Stomach (tissue), 9 donors: ENCODE results near the gene MIS18A. TPM values are rescaled to one million over a fixed set of nuclear protein-coding genes. Genes with fewer than 3 reads are reported as not detected.

Experiments
- DNase-seq, 2 donors: peaks; one replicate each; pipeline versions ENCODE4 v3.0.0 to v3.0.0-alpha.2; 2013 to 2019
- H3K27ac ChIP-seq, 5 donors: fragments of 200-600 bp in 4 of 5; sonication (generic) in 4 of 5; one replicate each; pipeline ENCODE4 v1.5.1; 2013 to 2019; ENCODE audit warnings: mild to moderate bottlenecking in 1 of 5, moderate library complexity in 1 of 5
- H3K27me3 ChIP-seq, 3 donors: fragments of 200-600 bp; sonication (generic); one replicate each; pipeline ENCODE4 v1.5.1; 2017 to 2019; ENCODE audit warnings: mixed run types in 1 of 3
- H3K36me3 ChIP-seq, 4 donors: fragments of 200-600 bp; sonication (generic); 1 replicate in 3 of 4; 2 replicates in 1 of 4; pipeline ENCODE4 v1.5.1; 2016 to 2019
- H3K4me1 ChIP-seq, 4 donors: fragments of 200-600 bp; sonication (generic); one replicate each; pipeline ENCODE4 v1.5.1; 2016 to 2019
- H3K4me3 ChIP-seq, 4 donors: fragments of 200-600 bp; sonication (generic) in 3 of 4; one replicate each; pipeline ENCODE4 v1.5.1; 2016 to 2019; ENCODE audit warnings: mild to moderate bottlenecking in 1 of 4
- H3K9me3 ChIP-seq, 4 donors: fragments of 200-600 bp; sonication (generic); one replicate each; pipeline ENCODE4 v1.5.1; 2016 to 2019
- EP300 ChIP-seq: sonication (generic); formaldehyde crosslinking; IDR thresholded peaks from one replicate; pipeline ENCODE4 v1.6.1; 2017; ENCODE audit warnings: antibody characterized with exemption
- POLR2A ChIP-seq, 4 donors: fragments of 450-650 bp; IDR thresholded peaks; one replicate each; pipeline ENCODE4 v1.6.1; 2016; ENCODE audit warnings: antibody characterized with exemption in 4 of 4, control low read depth in 2 of 4, mild to moderate bottlenecking in 1 of 4, moderate library complexity in 1 of 4
- POLR2AphosphoS5 ChIP-seq, 3 donors: sonication (generic); formaldehyde crosslinking; IDR thresholded peaks; one replicate each; pipeline ENCODE4 v1.6.1; 2016; ENCODE audit warnings: antibody characterized with exemption in 3 of 3
- WGBS, 5 donors: extraction: QIAGEN DNeasy Blood & Tissue Kit in 3 of 5; methylation state at CpG; one replicate each; pipeline versions ENCODE4 v1.1.5 to v1.1.7; 2013 to 2018; 5-methylcytosine and 5-hydroxymethylcytosine counted together
- intact Hi-C: fragments of 100-400 bp; cut with DNase I; formaldehyde crosslinking; loops from one replicate; pipeline ENCODE4 v1.15.1; 2023; ENCODE audit warnings: low total_unique reads
- polyA plus RNA-seq, 3 donors: library from polyadenylated mRNA; stranded (reverse); fragments of 200-250 nt; gene quantifications; one replicate each; pipeline ENCODE4 v1.2.3, GENCODE V29; 2013
- total RNA-seq, 5 donors: library from RNA; depleted of rRNA; stranded (reverse); fragments of >200 nt; gene quantifications; one replicate each; pipeline versions ENCODE4 v1.1.0 to v1.2.3, GENCODE V29; 2014 to 2016
- TF ChIP-seq, protein P1 (sequence below), 7 experiments: fragments of 450-650 bp in 4 of 7; fragments of 200-600 bp in 3 of 7; sonication (generic) in 3 of 7; IDR thresholded peaks; one replicate each; pipeline ENCODE4 v1.5.1; 2016 to 2019; ENCODE audit warnings: antibody characterized with exemption in 7 of 7, control low read depth in 2 of 7, mild to moderate bottlenecking in 1 of 7
- donor health status: healthy with polysubstance abuse.
- donor health status: Bipolar disorder and iron deficiency.
- donor health status: healthy.

Gene MIS18A
- total and polyA plus RNA-seq, 8 donors = 1.4 to 10.7 (median 8.0) TPM; not detected in 2

DNA sequence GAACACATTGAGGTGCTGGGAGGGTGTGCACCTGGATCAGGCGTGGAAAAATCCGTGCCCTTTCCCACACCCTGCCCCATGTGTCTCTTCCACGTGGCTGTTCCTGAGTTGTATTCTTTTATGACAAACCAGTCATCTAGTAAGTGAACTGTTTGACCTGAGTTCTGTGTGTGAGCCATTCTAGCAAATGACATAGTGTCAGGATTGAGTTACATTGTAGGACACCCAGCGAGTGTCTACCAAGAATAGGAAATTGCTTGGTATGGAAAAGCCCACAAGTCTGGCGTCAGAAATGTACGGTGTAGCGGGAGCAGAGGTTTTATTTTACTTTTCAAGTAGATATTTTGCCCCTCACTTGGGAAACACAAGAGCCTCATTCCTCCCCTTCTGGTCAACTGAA is 18.6 kb upstream of the MIS18A start:
- no peaks in the 10 kb centered on the region for H3K4me1 ChIP-seq
- no peak for DNase-seq
- intact Hi-C loops = no loop called here
- H3K9me3 ChIP-seq = no peaks in the 10 kb centered on the region
- no peak overlapping the region for H3K4me3 ChIP-seq
- H3K36me3 ChIP-seq = peaks cover 0 to 8% (median 0%) of the 10 kb centered on the region in 4 donors
- no peaks in the 10 kb centered on the region for H3K27me3 ChIP-seq
- TF ChIP-seq POLR2A (IDR thresholded peaks at IDR 0.05) = no peak
- no peak for TF ChIP-seq EP300
- TF ChIP-seq POLR2AphosphoS5 (IDR thresholded peaks at IDR 0.05) = no peak
- TF ChIP-seq, protein P1, sequence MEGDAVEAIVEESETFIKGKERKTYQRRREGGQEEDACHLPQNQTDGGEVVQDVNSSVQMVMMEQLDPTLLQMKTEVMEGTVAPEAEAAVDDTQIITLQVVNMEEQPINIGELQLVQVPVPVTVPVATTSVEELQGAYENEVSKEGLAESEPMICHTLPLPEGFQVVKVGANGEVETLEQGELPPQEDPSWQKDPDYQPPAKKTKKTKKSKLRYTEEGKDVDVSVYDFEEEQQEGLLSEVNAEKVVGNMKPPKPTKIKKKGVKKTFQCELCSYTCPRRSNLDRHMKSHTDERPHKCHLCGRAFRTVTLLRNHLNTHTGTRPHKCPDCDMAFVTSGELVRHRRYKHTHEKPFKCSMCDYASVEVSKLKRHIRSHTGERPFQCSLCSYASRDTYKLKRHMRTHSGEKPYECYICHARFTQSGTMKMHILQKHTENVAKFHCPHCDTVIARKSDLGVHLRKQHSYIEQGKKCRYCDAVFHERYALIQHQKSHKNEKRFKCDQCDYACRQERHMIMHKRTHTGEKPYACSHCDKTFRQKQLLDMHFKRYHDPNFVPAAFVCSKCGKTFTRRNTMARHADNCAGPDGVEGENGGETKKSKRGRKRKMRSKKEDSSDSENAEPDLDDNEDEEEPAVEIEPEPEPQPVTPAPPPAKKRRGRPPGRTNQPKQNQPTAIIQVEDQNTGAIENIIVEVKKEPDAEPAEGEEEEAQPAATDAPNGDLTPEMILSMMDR (IDR thresholded peaks at IDR 0.05) = no peak
- H3K27ac ChIP-seq = no peak overlapping the region
- 93 to 95% (median 93%) methylated on average over 7 of the region's 7 CpGs for WGBS, 5 donors

DNA sequence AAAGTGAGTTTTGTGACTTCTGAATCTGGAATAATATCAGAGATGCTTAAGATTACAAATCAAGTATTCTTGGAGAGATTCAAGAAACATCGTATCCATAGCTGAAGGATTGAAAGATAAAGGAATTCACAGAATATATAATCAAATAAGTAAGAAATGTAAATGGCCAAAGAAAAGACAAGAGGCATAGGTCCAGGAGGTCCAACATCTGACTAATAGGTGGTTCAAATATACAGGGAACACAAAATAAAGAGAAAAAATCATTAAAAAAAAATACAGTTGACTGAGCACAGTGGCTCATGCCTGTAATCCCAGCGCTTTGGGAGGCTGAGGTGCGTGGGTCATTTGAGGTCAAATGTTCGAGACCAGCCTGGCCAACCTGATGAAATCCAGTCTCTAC is 6.6 kb upstream of the MIS18A start:
- Histone ChIP-seq H3K4me1 (no peaks in the 10 kb centered on the region), H3K4me3 (no peak overlapping the region), H3K36me3 (peaks cover 0 to 7% (median 3%) of the 10 kb centered on the region in 4 donors), H3K27ac (no peak overlapping the region), H3K9me3 (no peaks in the 10 kb centered on the region), H3K27me3 (no peaks in the 10 kb centered on the region)
- WGBS, 5 donors = 92 to 98% (median 96%) methylated on average over 4 of the region's 4 CpGs
- intact Hi-C loops = no loop called here
- TF ChIP-seq EP300 (no peak), POLR2AphosphoS5 (IDR thresholded peaks at IDR 0.05) (no peak), POLR2A (IDR thresholded peaks at IDR 0.05) (no peak)
- TF ChIP-seq, protein P1 (IDR thresholded peaks at IDR 0.05) = no peak
- DNase-seq = no peak

DNA sequence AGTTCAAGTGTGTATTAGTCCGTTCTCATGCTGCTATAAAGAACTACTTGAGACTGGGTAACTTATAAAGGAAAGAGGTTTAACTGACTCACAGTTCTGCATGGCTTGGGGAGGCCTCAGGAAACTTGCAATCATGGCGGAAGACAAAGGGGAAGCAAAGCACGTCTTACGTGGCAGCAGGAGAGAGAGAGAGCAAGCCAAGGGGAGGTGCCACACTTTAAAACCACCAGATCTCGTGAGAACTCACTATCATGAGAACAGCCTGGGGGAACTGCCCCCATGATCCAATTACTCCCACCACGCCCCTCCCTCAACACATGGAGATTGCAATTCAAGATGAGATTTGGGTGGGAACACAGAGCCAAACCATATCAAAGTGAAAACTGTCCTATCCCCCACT is 4.1 kb upstream of the MIS18A start:
- intact Hi-C loops = no loop called here
- Histone ChIP-seq H3K27me3 (no peaks in the 10 kb centered on the region), H3K27ac (no peak overlapping the region), H3K9me3 (no peaks in the 10 kb centered on the region), H3K4me3 (no peak overlapping the region), H3K4me1 (peaks cover 5 to 19% (median 16%) of the 10 kb centered on the region in 4 donors), H3K36me3 (peaks cover 0 to 7% (median 3%) of the 10 kb centered on the region in 4 donors)
- 77 to 86% (median 81%) methylated on average over 6 of the region's 6 CpGs for WGBS, 5 donors
- DNase-seq = no peak
- TF ChIP-seq, protein P1 (IDR thresholded peaks at IDR 0.05) = no peak
- TF ChIP-seq POLR2A (IDR thresholded peaks at IDR 0.05) = no peak

DNA sequence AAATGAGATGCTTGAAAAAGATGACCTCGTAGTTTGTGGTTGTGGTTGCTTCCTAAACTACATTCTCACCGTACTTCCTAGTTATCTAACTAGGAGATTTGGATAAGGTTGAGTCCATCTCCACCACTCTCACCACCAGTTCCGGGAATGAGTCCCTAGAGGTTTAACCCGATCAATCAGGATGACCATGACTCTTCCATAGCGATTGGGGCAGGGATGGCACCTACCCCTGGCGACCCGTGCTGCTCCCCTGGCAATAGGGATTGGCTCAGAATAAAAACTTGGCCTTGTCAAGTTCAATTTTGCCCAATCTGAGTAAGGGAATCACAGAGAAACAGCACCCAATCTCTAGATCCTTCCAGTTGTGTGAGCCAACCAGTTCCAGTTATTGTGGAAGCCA is 2.7 kb upstream of the MIS18A start:
- TF ChIP-seq POLR2A (IDR thresholded peaks at IDR 0.05) = no peak
- Histone ChIP-seq H3K27me3 (no peaks in the 10 kb centered on the region), H3K9me3 (no peaks in the 10 kb centered on the region), H3K27ac (no peak overlapping the region), H3K36me3 (peaks cover 0 to 7% (median 3%) of the 10 kb centered on the region in 4 donors), H3K4me1 (peaks cover 5 to 25% (median 21%) of the 10 kb centered on the region in 4 donors), H3K4me3 (no peak overlapping the region)
- WGBS, 5 donors = 90 to 94% (median 91%) methylated on average over 7 of the region's 7 CpGs
- DNase-seq = no peak
- intact Hi-C loops = no loop called here

DNA sequence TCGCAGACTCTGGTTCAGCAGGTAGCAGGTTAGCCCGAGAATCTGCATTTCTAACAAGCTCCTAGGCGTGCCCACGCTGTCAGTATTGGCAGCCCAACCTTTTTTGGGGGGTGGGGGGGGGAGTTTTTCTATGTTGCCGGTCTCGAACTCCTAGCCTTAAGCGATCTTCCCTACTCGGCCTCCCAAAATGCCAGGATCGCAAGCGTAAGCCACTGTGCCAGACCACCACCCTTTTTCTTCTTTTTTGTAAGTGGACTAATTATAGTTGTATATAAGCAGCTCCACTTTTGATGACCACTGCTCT is 480 bp upstream of the MIS18A start:
- peak overlapping the region; percentile 87 to 99 (median 94) for H3K4me3 ChIP-seq
- DNase-seq = no peak
- H3K36me3 ChIP-seq = peaks cover 0 to 7% (median 3%) of the 10 kb centered on the region in 4 donors
- 3 to 8% (median 6%) methylated on average over 10 of the region's 10 CpGs for WGBS, 5 donors
- no peaks in the 10 kb centered on the region for H3K9me3 ChIP-seq
- H3K27me3 ChIP-seq = no peaks in the 10 kb centered on the region
- no peak for TF ChIP-seq EP300
- TF ChIP-seq POLR2A (IDR thresholded peaks at IDR 0.05) = no peak
- TF ChIP-seq POLR2AphosphoS5 (IDR thresholded peaks at IDR 0.05) = no peak
- TF ChIP-seq, protein P1 (IDR thresholded peaks at IDR 0.05) = no peak
- intact Hi-C loops = no loop called here
- peaks cover 5 to 25% (median 21%) of the 10 kb centered on the region in 4 donors for H3K4me1 ChIP-seq
- H3K27ac ChIP-seq = peak overlapping the region; percentile 5 to 79 (median 73)
